Loucy (cell line): Measurements from ENCODE around the gene CSNK1G2.

Source experiments
- H2AFZ ChIP-seq: fragments of 200-600 bp; sonication (generic); 2 replicates; pipeline ENCODE4 v1.6.0; 2016; ENCODE audit warnings: antibody characterized with exemption, mild to moderate bottlenecking, low read length, moderate library complexity
- H3F3A ChIP-seq: fragments of 200-600 bp; 2 replicates; pipeline ENCODE4 v1.6.0; 2016; ENCODE audit warnings: antibody characterized with exemption, low read depth, mild to moderate bottlenecking
- H3K27me3 ChIP-seq: fragments of 200-600 bp; sonication (generic); 2 replicates; pipeline ENCODE4 v1.6.1; 2014; ENCODE audit warnings: low read length, mild to moderate bottlenecking; ENCODE audit not compliant: insufficient read depth, poor library complexity, severe bottlenecking
- H3K36me3 ChIP-seq: fragments of 200-600 bp; sonication (generic); 2 replicates; pipeline ENCODE4 v1.6.1; 2016; ENCODE audit warnings: low read length; ENCODE audit not compliant: insufficient read depth
- H3K4me1 ChIP-seq: fragments of 200-600 bp; sonication (generic); 2 replicates; pipeline ENCODE4 v1.5.1; 2014; ENCODE audit warnings: low read length, mild to moderate bottlenecking; ENCODE audit not compliant: insufficient read depth, poor library complexity, severe bottlenecking
- H3K4me2 ChIP-seq: fragments of 200-600 bp; sonication (generic); 2 replicates; pipeline ENCODE4 v1.6.0; 2014; ENCODE audit warnings: antibody characterized with exemption, low read length, low read depth, mild to moderate bottlenecking; ENCODE audit not compliant: poor library complexity, severe bottlenecking
- H3K4me3 ChIP-seq: fragments of 200-600 bp; sonication (generic); 2 replicates; pipeline ENCODE4 v1.5.1; 2014; ENCODE audit warnings: low read length, mild to moderate bottlenecking, mixed read lengths; ENCODE audit not compliant: poor library complexity, severe bottlenecking
- H3K79me2 ChIP-seq: fragments of 200-600 bp; sonication (generic); 2 replicates; pipeline ENCODE4 v1.6.1; 2014; ENCODE audit warnings: low read length; ENCODE audit not compliant: insufficient read depth
- H3K9ac ChIP-seq: fragments of 200-600 bp; sonication (generic); 2 replicates; pipeline ENCODE4 v1.6.0; 2014; ENCODE audit warnings: mild to moderate bottlenecking, low read depth, low read length, moderate library complexity; ENCODE audit not compliant: poor library complexity, severe bottlenecking
- H3K9me2 ChIP-seq: fragments of 200-600 bp; sonication (generic); replicated peaks from 2 replicates; pipeline ENCODE4 v1.6.1; 2016; ENCODE audit warnings: low read depth, low read length, mixed read lengths
- H3K9me3 ChIP-seq: fragments of 200-600 bp; sonication (generic); 2 replicates; pipeline ENCODE4 v1.6.1; 2014; ENCODE audit warnings: mild to moderate bottlenecking, antibody characterized with exemption, low read length, low read depth; ENCODE audit not compliant: insufficient read depth
- H4K20me1 ChIP-seq: fragments of 200-600 bp; sonication (generic); 2 replicates; pipeline ENCODE4 v1.6.0; 2014; ENCODE audit warnings: antibody characterized with exemption, low read length, mild to moderate bottlenecking; ENCODE audit not compliant: insufficient read depth, poor library complexity, severe bottlenecking
- CTCF ChIP-seq: fragments of 200-600 bp; sonication (generic); conservative IDR thresholded peaks from 2 replicates; pipeline ENCODE4 v1.5.1; 2014; ENCODE audit warnings: mild to moderate bottlenecking, antibody characterized with exemption, low read length
- EZH2phosphoT487 ChIP-seq: fragments of 200-600 bp; IDR thresholded peaks from 2 replicates; pipeline ENCODE4 v1.6.1; 2018; ENCODE audit warnings: antibody characterized with exemption, mild to moderate bottlenecking, moderate library complexity, borderline replicate concordance

Gene CSNK1G2

GRCh38 chr19:1941146-1942077 is at the start of gene CSNK1G2:
Gene CSNK1G2, plus strand, starts transcription at chr19:1941172. Its CDS starts 28,601 bp downstream, at chr19:1969773.
- H3K79me2 ChIP-seq = peaks cover 59% of the 10 kb centered on the region
- peak within 1 kb of the TSS; percentile 84 for H3K9ac ChIP-seq
- peak within 1 kb of the TSS; percentile 54 for H2AFZ ChIP-seq
- H3K9me3 ChIP-seq = no peaks in the 10 kb centered on the region
- H3K4me3 ChIP-seq = peak within 1 kb of the TSS; percentile 86
- H3K4me2 ChIP-seq = peak within 1 kb of the TSS; percentile 94
- H3F3A ChIP-seq = no peaks in the 10 kb centered on the region; the same call in 1 of the 2 replicates
- H3K4me1 ChIP-seq = peaks cover 24% of the 10 kb centered on the region
- no peaks in the 10 kb centered on the region for H3K36me3 ChIP-seq
- H3K27me3 ChIP-seq = no peaks in the 10 kb centered on the region
- no peaks in the 10 kb centered on the region for H3K9me2 ChIP-seq
- TF ChIP-seq CTCF (no peak), EZH2phosphoT487 (no peak)
- H4K20me1 ChIP-seq = peaks cover 43% of the 10 kb centered on the region

- H3K4me2 ChIP-seq = no peak overlapping the region
- H3K9me3 ChIP-seq = no peaks in the 10 kb centered on the region
- no peak overlapping the region for H3K4me3 ChIP-seq
- no peaks in the 10 kb centered on the region for H3K9me2 ChIP-seq
- no peaks in the 10 kb centered on the region for H3K36me3 ChIP-seq
- H3K4me1 ChIP-seq = peaks cover 30% of the 10 kb centered on the region
- H3K9ac ChIP-seq = no peak overlapping the region
- TF ChIP-seq EZH2phosphoT487 = no peak
- no peak for TF ChIP-seq CTCF
- H4K20me1 ChIP-seq = no peaks in the 10 kb centered on the region
- H3F3A ChIP-seq = no peaks in the 10 kb centered on the region
- no peaks in the 10 kb centered on the region for H3K27me3 ChIP-seq
- H3K79me2 ChIP-seq = peaks cover 5% of the 10 kb centered on the region; the same call in 1 of the 2 replicates
- H2AFZ ChIP-seq = no peak overlapping the region
These were observed 47.2 kb upstream of the CSNK1G2 start for GRCh38 chr19:1893791-1894190.

- Histone ChIP-seq H3K36me3 (no peaks in the 10 kb centered on the region), H3K27me3 (no peaks in the 10 kb centered on the region), H3K9me3 (no peaks in the 10 kb centered on the region), H3K9me2 (no peaks in the 10 kb centered on the region), H4K20me1 (no peaks in the 10 kb centered on the region), H3K9ac (peak overlapping the region; percentile 67), H3K4me3 (peak overlapping the region; percentile 66), H3K4me2 (peak overlapping the region; percentile 74), H2AFZ (no peak overlapping the region), H3K4me1 (peaks cover 30% of the 10 kb centered on the region), H3F3A (no peaks in the 10 kb centered on the region), H3K79me2 (peaks cover 5% of the 10 kb centered on the region; the same call in 1 of the 2 replicates)
- TF ChIP-seq CTCF (no peak), EZH2phosphoT487 (no peak)
These were observed 44.5 kb upstream of the CSNK1G2 start for GRCh38 chr19:1896508-1896907.
